Mucosa of descending colon (tissue), 3 donors: ENCODE data around the gene CXCL14. TPM values are rescaled to one million over a fixed set of nuclear protein-coding genes. Genes with fewer than 3 reads are reported as not detected.

Source experiments
- ATAC-seq: fragments of 200-7000 bp; cut with Tn5 transposase; one replicate; pipeline ENCODE4 v1.9.1; 2020; ENCODE audit warnings: mild to moderate bottlenecking, moderate library complexity
- DNase-seq, 3 donors: peaks; one replicate each; pipeline ENCODE4 v3.0.0-alpha.2; 2020
- H3K36me3 ChIP-seq: fragments of 200-600 bp; one replicate; pipeline ENCODE4 v1.8.0; 2021; ENCODE audit warnings: low read depth, mild to moderate bottlenecking
- H3K4me1 ChIP-seq: fragments of 200-600 bp; one replicate; pipeline ENCODE4 v1.8.0; 2021; ENCODE audit warnings: low read depth, mild to moderate bottlenecking
- H3K4me3 ChIP-seq: fragments of 200-600 bp; one replicate; pipeline ENCODE4 v1.8.0; 2021; ENCODE audit warnings: mild to moderate bottlenecking
- H3K9me3 ChIP-seq: fragments of 200-600 bp; one replicate; pipeline ENCODE4 v1.8.0; 2021; ENCODE audit warnings: mild to moderate bottlenecking
- intact Hi-C, 2 donors: fragments of 100-400 bp; cut with DNase I in 1 of 2; cut with micrococcal nuclease in 1 of 2; formaldehyde crosslinking; loops; one replicate each; pipeline versions ENCODE4 v1.11.0 to v1.11.1; 2022; cut with DNase I, micrococcal nuclease
- total RNA-seq, 3 donors: library from RNA; stranded (reverse); fragmentation: NEBNext Ultra II Directional in 2 of 3; extraction: Animal tissue kit (Norgen Biotek cat#: 25700) in 2 of 3; gene quantifications; one replicate each; pipeline versions ENCODE4 v1.2.1 to v1.2.4, GENCODE V29; 2021 to 2023
- TF ChIP-seq, protein P1 (sequence below): fragments of 200-600 bp; IDR thresholded peaks from one replicate; pipeline ENCODE4 v1.8.0; 2022; ENCODE audit warnings: antibody characterized with exemption, mild to moderate bottlenecking
- donor health status: DM: no; HTN: no; CAD: no; lungs with moderate emphysema.
- donor health status: DM: no; HTN: no; CAD: no.
- donor health status: DM: no; HTN: yes; CAD: no.

CXCL14 gene
- total RNA-seq, 3 donors from 2014 or later, result 16.7 to 61.6 (median 24.2) TPM

DNA sequence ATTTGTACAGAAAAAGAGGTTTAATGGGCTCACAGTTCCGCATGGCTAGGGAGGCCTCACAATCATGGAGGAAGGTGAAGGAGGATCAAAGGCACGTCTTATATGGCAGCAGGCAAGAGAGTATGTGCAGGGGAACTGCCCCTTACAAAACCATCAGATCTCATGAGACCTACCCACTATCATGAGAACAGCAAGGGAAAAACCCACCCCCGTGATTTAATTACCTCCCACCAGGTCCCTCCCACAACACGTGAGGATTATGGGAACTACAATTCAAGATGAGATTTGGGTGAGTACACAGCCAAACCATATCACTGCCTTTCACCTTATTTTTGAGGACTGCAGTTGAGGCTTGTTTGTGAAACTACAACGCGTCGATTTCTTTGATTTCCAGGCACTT lies 22.2 kb downstream of the CXCL14 start:
- no peak for ATAC-seq
- no peaks in the 10 kb centered on the region for H3K4me1 ChIP-seq
- H3K9me3 ChIP-seq, result no peaks in the 10 kb centered on the region
- DNase-seq, result no peak
- H3K36me3 ChIP-seq, result no peaks in the 10 kb centered on the region
- intact Hi-C loops, result no loop called here
- TF ChIP-seq, protein P1, sequence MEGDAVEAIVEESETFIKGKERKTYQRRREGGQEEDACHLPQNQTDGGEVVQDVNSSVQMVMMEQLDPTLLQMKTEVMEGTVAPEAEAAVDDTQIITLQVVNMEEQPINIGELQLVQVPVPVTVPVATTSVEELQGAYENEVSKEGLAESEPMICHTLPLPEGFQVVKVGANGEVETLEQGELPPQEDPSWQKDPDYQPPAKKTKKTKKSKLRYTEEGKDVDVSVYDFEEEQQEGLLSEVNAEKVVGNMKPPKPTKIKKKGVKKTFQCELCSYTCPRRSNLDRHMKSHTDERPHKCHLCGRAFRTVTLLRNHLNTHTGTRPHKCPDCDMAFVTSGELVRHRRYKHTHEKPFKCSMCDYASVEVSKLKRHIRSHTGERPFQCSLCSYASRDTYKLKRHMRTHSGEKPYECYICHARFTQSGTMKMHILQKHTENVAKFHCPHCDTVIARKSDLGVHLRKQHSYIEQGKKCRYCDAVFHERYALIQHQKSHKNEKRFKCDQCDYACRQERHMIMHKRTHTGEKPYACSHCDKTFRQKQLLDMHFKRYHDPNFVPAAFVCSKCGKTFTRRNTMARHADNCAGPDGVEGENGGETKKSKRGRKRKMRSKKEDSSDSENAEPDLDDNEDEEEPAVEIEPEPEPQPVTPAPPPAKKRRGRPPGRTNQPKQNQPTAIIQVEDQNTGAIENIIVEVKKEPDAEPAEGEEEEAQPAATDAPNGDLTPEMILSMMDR, result no peak
- H3K4me3 ChIP-seq, result no peak overlapping the region

DNA sequence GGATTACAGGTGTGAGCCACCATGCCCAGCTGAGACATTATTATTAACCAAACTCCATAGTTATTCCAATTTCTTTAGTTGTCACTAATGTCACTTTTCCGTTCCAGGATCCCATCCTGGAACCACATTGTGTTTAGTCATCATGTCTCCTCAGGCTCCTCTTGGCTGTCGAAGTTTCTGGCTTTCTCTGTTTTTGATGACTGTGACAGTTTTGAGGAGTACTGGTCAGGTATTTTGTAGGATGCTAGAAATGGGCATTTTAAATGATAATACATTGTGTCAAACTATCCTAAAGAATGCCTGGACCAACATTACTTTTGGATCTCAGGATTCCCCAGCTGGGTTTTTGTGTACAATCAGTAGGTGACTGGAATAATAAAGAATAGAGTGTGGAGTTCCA lies 23.3 kb downstream of the CXCL14 start:
- ATAC-seq (no peak), DNase-seq (no peak)
- Histone ChIP-seq H3K4me1 (no peaks in the 10 kb centered on the region), H3K9me3 (no peaks in the 10 kb centered on the region), H3K36me3 (no peaks in the 10 kb centered on the region), H3K4me3 (no peak overlapping the region)
- intact Hi-C loops, result no loop called here
- TF ChIP-seq, protein P1, result no peak

DNA sequence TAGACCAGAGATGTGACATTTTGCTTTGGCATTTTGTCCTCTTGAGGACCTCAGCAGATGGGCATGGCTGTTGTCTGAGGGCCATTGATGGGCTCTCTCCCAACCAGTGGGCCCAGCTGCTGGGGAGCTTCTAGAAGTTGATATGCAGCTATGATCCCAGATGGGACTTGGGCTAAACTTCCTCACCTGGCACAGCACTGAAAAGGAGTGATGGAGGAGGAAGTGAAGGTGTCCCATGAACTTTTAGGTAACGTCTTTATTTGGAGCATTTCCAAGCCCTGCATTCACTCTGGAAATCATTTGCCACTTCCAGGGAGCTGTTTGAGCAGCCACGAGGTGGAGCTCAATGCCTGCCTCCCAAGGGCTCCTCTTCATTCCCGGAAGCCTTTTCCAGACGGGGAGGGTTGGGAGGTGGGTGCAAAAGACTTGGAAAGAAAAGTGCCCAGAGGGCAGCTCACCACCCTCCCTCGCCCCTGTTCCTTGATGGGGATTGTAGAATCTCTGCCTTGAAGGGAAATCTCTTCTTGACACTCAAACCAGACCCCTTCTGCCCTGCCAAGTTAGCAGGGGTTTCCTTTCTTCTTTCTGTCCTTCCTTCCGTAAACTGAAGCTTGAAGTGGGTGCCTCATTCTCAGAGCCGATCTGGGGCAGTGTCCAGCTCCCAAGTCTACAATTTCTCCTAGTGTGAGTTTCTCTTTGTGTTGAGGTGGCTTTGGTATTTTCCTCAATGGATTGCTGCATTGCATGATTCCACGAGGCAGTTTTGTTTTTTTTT lies 24.9 kb downstream of the CXCL14 start:
- no peaks in the 10 kb centered on the region for H3K36me3 ChIP-seq
- no peaks in the 10 kb centered on the region for H3K4me1 ChIP-seq
- ATAC-seq, result peak; percentile 83
- DNase-seq, result peak in 2 of 3 donors; percentile 62 to 63
- H3K4me3 ChIP-seq, result no peak overlapping the region
- intact Hi-C loops, result no loop called here
- TF ChIP-seq, protein P1, result no peak
- H3K9me3 ChIP-seq, result no peaks in the 10 kb centered on the region

DNA sequence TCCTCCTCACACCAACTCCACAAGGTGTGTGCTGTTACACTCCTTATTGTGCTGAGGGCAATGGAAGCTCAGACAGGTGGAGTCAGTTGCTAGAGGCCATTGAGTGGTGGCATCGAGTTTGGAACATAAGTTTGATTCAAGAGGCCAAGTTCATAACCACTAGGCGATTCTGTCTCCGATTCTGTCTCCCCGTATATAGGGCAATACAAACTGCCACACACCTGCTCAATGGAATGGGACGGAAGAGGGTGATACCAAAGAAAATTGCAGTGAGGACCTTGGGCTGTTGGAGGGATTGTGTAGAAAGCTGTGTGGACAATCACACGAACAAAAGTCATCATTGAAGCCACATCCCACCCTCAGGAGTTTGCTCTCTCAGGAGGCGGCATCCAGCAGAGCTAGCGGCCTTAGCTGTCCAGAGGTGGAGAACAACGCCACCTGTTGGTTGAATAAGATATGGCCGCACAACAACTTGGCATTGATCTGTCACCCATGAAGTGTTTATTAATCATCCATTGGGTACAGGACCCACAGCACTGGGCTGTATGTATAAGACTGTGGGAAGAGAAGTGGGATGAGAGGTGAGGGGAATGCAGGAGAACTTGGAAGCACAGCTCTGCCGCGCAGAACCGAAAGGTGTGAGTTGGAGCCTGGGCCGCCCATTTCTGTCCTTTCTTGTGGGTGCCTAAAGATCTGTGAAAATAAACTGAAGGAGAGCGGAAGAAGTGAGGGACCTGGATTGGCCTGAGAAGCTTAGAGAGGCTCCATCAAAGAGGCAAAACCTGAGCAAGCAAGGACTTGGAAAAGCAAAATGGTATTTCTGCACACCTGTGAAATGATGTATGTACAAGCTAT lies 27.0 kb downstream of the CXCL14 start:
- H3K9me3 ChIP-seq, result no peaks in the 10 kb centered on the region
- H3K4me1 ChIP-seq, result no peaks in the 10 kb centered on the region
- peak; percentile 74 for ATAC-seq
- intact Hi-C loops, result loop anchor here (2.0 kb wide), 2 partner anchors 81 to 85 kb away; no protein-coding TSS in a partner anchor
- H3K4me3 ChIP-seq, result no peak overlapping the region
- H3K36me3 ChIP-seq, result no peaks in the 10 kb centered on the region
- TF ChIP-seq, protein P1, result peak; percentile 63
- peak in 2 of 3 donors; percentile 52 to 84 for DNase-seq

DNA sequence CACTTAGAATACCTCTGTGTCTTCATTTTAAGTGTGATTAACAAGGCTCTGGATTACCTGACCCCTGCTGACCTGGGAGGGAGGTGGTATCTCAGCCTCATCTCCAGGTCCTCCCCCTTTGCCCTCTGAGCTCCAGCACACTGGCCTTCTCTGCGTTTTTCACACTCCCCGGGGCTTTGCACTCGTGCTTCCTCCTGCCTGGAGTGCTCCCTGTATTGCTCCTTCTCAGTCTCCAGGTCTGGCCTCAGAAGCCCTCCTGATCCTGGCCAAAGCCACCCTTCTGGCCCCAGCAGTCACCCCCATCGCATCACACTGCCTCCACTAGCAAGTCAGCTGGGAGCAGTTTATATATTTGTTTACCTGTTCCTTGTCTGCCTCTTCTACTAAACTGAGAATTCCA lies 29.4 kb downstream of the CXCL14 start:
- no peak for ATAC-seq
- H3K36me3 ChIP-seq, result no peaks in the 10 kb centered on the region
- no peak overlapping the region for H3K4me3 ChIP-seq
- TF ChIP-seq, protein P1, result no peak
- H3K9me3 ChIP-seq, result no peaks in the 10 kb centered on the region
- intact Hi-C loops, result no loop called here
- peaks cover 2% of the 10 kb centered on the region for H3K4me1 ChIP-seq
- DNase-seq, result no peak
